H7 (cell line): ENCODE measurements around the gene CHRM5. TPM values are rescaled to one million over a fixed set of nuclear protein-coding genes. Genes with fewer than 3 reads are reported as not detected.

Source experiments
- DNase-seq: peaks from one replicate; pipeline ENCODE4 v3.0.0; 2012
- H3K27me3 ChIP-seq: 2 replicates; pipeline ENCODE4 v1.6.0; 2011; ENCODE audit warnings: mild to moderate bottlenecking, low read length; ENCODE audit not compliant: control insufficient read depth, insufficient read depth
- H3K36me3 ChIP-seq: replicated peaks from 2 replicates; pipeline ENCODE4 v1.5.1; 2011; ENCODE audit warnings: low read length; ENCODE audit not compliant: control insufficient read depth, insufficient read depth
- H3K4me3 ChIP-seq: 2 replicates; pipeline ENCODE4 v1.5.1; 2011; ENCODE audit warnings: low read depth, mild to moderate bottlenecking, control low read depth, low read length, moderate library complexity; ENCODE audit not compliant: insufficient read depth
- total RNA-seq: library from RNA; depleted of rRNA; stranded (reverse); fragments of >200 nt; shearing (Covaris generic); gene quantifications from 2 replicates; pipeline ENCODE4 v1.2.3, GENCODE V29; 2014

Gene CHRM5
- total RNA-seq, 1 experiment from 2014 or later, result not detected

- H3K4me3 ChIP-seq, result no peak overlapping the region
- H3K27me3 ChIP-seq, result no peaks in the 10 kb centered on the region
- no peak for DNase-seq
- H3K36me3 ChIP-seq, result no peaks in the 10 kb centered on the region
These were observed 101.7 kb downstream of the CHRM5 start for GRCh38 chr15:34070003-34070402.

GRCh38 chr15:34076785-34077184, 108.5 kb downstream of the CHRM5 start:
- no peak for DNase-seq
- Histone ChIP-seq H3K27me3 (no peaks in the 10 kb centered on the region), H3K36me3 (no peaks in the 10 kb centered on the region), H3K4me3 (no peak overlapping the region)

- DNase-seq, result no peak
- no peaks in the 10 kb centered on the region for H3K36me3 ChIP-seq
- H3K27me3 ChIP-seq, result no peaks in the 10 kb centered on the region
- H3K4me3 ChIP-seq, result no peak overlapping the region
These were observed 110.6 kb downstream of the CHRM5 start for GRCh38 chr15:34078900-34079299.

GRCh38 chr15:34079904-34080303, 111.6 kb downstream of the CHRM5 start:
- DNase-seq, result no peak
- H3K36me3 ChIP-seq, result peaks cover 2% of the 10 kb centered on the region; the same call in 1 of the 2 replicates
- H3K4me3 ChIP-seq, result no peak overlapping the region
- no peaks in the 10 kb centered on the region for H3K27me3 ChIP-seq

- Histone ChIP-seq H3K27me3 (no peaks in the 10 kb centered on the region), H3K4me3 (no peak overlapping the region), H3K36me3 (peaks cover 3% of the 10 kb centered on the region; the same call in 1 of the 2 replicates)
- no peak for DNase-seq
These were observed 115.8 kb downstream of the CHRM5 start for GRCh38 chr15:34084086-34084485.

GRCh38 chr15:34085746-34086145, 117.4 kb downstream of the CHRM5 start:
- Histone ChIP-seq H3K36me3 (peaks cover 3% of the 10 kb centered on the region; the same call in 1 of the 2 replicates), H3K27me3 (no peaks in the 10 kb centered on the region), H3K4me3 (no peak overlapping the region)
- DNase-seq, result no peak

GRCh38 chr15:34099914-34100313, 131.6 kb downstream of the CHRM5 start:
- H3K36me3 ChIP-seq, result no peaks in the 10 kb centered on the region; the same call in 1 of the 2 replicates
- no peak overlapping the region for H3K4me3 ChIP-seq

GRCh38 chr15:34101366-34102174, 133.3 kb downstream of the CHRM5 start, which contains the start of the genes EMC7 and PGBD4:
EMC7 (minus strand) TSS chr15:34101862; CDS start chr15:34101839, 23 bp downstream.
PGBD4 (plus strand) TSS chr15:34102083; CDS start chr15:34102532, 449 bp downstream.
- no peaks in the 10 kb centered on the region for H3K36me3 ChIP-seq
- no peaks in the 10 kb centered on the region for H3K27me3 ChIP-seq
- H3K4me3 ChIP-seq, result peak within 1 kb of the TSS; percentile 94
- peak; percentile 92 for DNase-seq

More at GRCh38 chr15:34099914-34100313, 131.6 kb downstream of the CHRM5 start:
- no peaks in the 10 kb centered on the region for H3K27me3 ChIP-seq
- DNase-seq, result no peak

GRCh38 chr15:34102175-34102925, 134.1 kb downstream of the CHRM5 start:
- DNase-seq, result no peak
- H3K27me3 ChIP-seq, result no peaks in the 10 kb centered on the region
- peak overlapping the region; percentile 94 for H3K4me3 ChIP-seq
- H3K36me3 ChIP-seq, result no peaks in the 10 kb centered on the region

GRCh38 chr15:34106423-34106822, 138.1 kb downstream of the CHRM5 start:
- DNase-seq, result no peak
- H3K4me3 ChIP-seq, result no peak overlapping the region
- no peaks in the 10 kb centered on the region for H3K27me3 ChIP-seq
- no peaks in the 10 kb centered on the region for H3K36me3 ChIP-seq

- H3K27me3 ChIP-seq, result no peaks in the 10 kb centered on the region
- H3K36me3 ChIP-seq, result no peaks in the 10 kb centered on the region
- H3K4me3 ChIP-seq, result no peak overlapping the region
- no peak for DNase-seq
These were observed 139.0 kb downstream of the CHRM5 start for GRCh38 chr15:34107315-34107714.

GRCh38 chr15:34109797-34110663, 141.7 kb downstream of the CHRM5 start:
- DNase-seq, result peak; percentile 27
- H3K36me3 ChIP-seq, result no peaks in the 10 kb centered on the region

GRCh38 chr15:34111488-34111887, 143.2 kb downstream of the CHRM5 start:
- Histone ChIP-seq H3K36me3 (no peaks in the 10 kb centered on the region), H3K27me3 (no peaks in the 10 kb centered on the region), H3K4me3 (no peak overlapping the region)
- DNase-seq, result no peak

More at GRCh38 chr15:34109797-34110663, 141.7 kb downstream of the CHRM5 start:
- Histone ChIP-seq H3K27me3 (no peaks in the 10 kb centered on the region), H3K4me3 (no peak overlapping the region)

- no peak for DNase-seq
- Histone ChIP-seq H3K4me3 (no peak overlapping the region), H3K27me3 (no peaks in the 10 kb centered on the region), H3K36me3 (no peaks in the 10 kb centered on the region)
These were observed 145.9 kb downstream of the CHRM5 start for GRCh38 chr15:34114215-34114614.
